ENCODE results near the gene MTFP1. TPM values are rescaled to one million over a fixed set of nuclear protein-coding genes. Genes with fewer than 3 reads are reported as not detected.

Gene MTFP1
- total and polyA plus RNA-seq, 2 experiments from 2014 or later = 54.6 to 64.1 TPM

DNA sequence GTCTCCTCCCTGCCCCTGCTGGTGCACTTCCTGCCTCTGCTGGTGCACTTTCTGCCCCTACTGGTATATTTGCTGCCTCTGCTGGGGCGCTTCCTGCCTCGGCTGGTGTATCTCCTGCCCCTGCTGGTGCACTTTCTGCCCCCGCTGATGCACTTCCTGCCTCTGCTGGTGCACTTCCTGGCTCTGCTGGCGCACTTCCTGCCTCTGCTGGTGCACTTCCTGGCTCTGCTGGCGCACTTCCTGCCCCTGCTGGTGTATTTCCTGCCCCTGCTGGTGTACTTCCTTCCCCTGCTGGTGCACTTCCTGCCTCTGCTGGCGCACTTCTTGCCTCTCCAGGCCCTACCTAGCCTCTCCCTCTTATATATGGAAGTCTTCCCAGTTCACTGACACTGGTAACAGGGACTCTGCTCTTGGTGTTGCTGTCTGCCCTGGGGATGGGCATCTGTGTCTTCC, 10.1 kb downstream of the MTFP1 start:
- H3K9me3 Mint-ChIP-seq = peaks cover 7% of the 10 kb centered on the region
- ATAC-seq (no peak), DNase-seq (ENCODE audit: low spot score) (no peak)
- H3K4me1 ChIP-seq (ENCODE audit: insufficient read depth) = no peaks in the 10 kb centered on the region
- H4K20me1 ChIP-seq (replicated peaks; ENCODE audit: insufficient read depth) = no peaks in the 10 kb centered on the region
- H3K4me1 Mint-ChIP-seq = peaks cover 15% of the 10 kb centered on the region
- H3K27me3 ChIP-seq (ENCODE audit: insufficient read depth) = no peaks in the 10 kb centered on the region
- H3K36me3 Mint-ChIP-seq (ENCODE audit: low read depth) = peaks cover 5% of the 10 kb centered on the region; the same call in 2 of the 3 replicates
- peaks cover 3% of the 10 kb centered on the region; the same call in 1 of the 2 replicates for H3F3A ChIP-seq (replicated peaks; ENCODE audit: low read depth)
- TF ChIP-seq, protein P1, sequence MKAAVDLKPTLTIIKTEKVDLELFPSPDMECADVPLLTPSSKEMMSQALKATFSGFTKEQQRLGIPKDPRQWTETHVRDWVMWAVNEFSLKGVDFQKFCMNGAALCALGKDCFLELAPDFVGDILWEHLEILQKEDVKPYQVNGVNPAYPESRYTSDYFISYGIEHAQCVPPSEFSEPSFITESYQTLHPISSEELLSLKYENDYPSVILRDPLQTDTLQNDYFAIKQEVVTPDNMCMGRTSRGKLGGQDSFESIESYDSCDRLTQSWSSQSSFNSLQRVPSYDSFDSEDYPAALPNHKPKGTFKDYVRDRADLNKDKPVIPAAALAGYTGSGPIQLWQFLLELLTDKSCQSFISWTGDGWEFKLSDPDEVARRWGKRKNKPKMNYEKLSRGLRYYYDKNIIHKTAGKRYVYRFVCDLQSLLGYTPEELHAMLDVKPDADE (IDR thresholded peaks at IDR 0.05) = peak; percentile 52; the same call in 1 of the 2 replicates
- no peak for TF ChIP-seq EZH2 (IDR thresholded peaks at IDR 0.05; ENCODE audit: low read depth, unreplicated experiment)
- H2AFZ ChIP-seq = peak overlapping the region; percentile 66
- 0 out of 2 replicates have a peak, but pooled peaks cover 4% of the 10 kb centered on the region for H3K9me2 ChIP-seq (ENCODE audit: insufficient read depth)
- no peak overlapping the region for H3K4me2 ChIP-seq
- H3K27me3 Mint-ChIP-seq (ENCODE audit: insufficient read depth, low read depth, poor library complexity) = peaks cover 2% of the 10 kb centered on the region
- H3K36me3 ChIP-seq (ENCODE audit: insufficient read depth) = no peaks in the 10 kb centered on the region
- no peak overlapping the region for H3K4me3 ChIP-seq
- no peak overlapping the region for H3K27ac ChIP-seq (ENCODE audit: low read depth)
- H3K4me3 Mint-ChIP-seq = no peak overlapping the region
- H3K27ac Mint-ChIP-seq = peak overlapping the region; percentile 53; the same call in 1 of the 2 replicates
- H3K79me2 ChIP-seq (replicated peaks; ENCODE audit: insufficient read depth) = no peaks in the 10 kb centered on the region

DNA sequence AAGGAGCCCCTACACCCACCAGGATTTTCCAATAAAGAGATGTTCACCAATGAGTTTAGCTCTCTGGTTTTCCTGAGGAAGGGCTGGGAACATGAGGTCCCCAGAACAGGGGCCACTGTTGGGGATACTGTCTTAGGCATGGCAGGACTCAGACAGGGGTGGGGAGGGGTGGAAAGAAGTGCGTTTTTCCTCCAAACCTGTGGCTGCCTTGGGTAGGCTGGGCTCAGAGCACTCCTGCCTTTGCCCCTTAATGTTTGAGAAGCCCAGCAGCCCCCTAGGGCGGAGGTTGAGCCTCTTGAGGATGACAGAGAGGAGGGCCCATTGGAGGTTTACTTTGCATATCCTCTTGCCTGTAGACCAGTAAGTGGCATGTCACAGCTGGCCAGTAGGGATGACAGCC, 10.6 kb downstream of the MTFP1 start:
- Histone ChIP-seq H4K20me1 (replicated peaks; ENCODE audit: insufficient read depth) (no peaks in the 10 kb centered on the region), H3K4me1 (ENCODE audit: insufficient read depth) (no peaks in the 10 kb centered on the region), H3F3A (replicated peaks; ENCODE audit: low read depth) (peaks cover 3% of the 10 kb centered on the region; the same call in 1 of the 2 replicates), H2AFZ (peak overlapping the region; percentile 66), H3K4me3 (no peak overlapping the region), H3K36me3 (ENCODE audit: insufficient read depth) (no peaks in the 10 kb centered on the region), H3K27ac (ENCODE audit: low read depth) (no peak overlapping the region), H3K9me2 (ENCODE audit: insufficient read depth) (0 out of 2 replicates have a peak, but pooled peaks cover 4% of the 10 kb centered on the region), H3K4me2 (no peak overlapping the region), H3K27me3 (ENCODE audit: insufficient read depth) (no peaks in the 10 kb centered on the region), H3K79me2 (replicated peaks; ENCODE audit: insufficient read depth) (no peaks in the 10 kb centered on the region)
- H3K27me3 Mint-ChIP-seq (ENCODE audit: insufficient read depth, low read depth, poor library complexity) = peaks cover 2% of the 10 kb centered on the region
- TF ChIP-seq, protein P2, sequence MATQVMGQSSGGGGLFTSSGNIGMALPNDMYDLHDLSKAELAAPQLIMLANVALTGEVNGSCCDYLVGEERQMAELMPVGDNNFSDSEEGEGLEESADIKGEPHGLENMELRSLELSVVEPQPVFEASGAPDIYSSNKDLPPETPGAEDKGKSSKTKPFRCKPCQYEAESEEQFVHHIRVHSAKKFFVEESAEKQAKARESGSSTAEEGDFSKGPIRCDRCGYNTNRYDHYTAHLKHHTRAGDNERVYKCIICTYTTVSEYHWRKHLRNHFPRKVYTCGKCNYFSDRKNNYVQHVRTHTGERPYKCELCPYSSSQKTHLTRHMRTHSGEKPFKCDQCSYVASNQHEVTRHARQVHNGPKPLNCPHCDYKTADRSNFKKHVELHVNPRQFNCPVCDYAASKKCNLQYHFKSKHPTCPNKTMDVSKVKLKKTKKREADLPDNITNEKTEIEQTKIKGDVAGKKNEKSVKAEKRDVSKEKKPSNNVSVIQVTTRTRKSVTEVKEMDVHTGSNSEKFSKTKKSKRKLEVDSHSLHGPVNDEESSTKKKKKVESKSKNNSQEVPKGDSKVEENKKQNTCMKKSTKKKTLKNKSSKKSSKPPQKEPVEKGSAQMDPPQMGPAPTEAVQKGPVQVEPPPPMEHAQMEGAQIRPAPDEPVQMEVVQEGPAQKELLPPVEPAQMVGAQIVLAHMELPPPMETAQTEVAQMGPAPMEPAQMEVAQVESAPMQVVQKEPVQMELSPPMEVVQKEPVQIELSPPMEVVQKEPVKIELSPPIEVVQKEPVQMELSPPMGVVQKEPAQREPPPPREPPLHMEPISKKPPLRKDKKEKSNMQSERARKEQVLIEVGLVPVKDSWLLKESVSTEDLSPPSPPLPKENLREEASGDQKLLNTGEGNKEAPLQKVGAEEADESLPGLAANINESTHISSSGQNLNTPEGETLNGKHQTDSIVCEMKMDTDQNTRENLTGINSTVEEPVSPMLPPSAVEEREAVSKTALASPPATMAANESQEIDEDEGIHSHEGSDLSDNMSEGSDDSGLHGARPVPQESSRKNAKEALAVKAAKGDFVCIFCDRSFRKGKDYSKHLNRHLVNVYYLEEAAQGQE (IDR thresholded peaks at IDR 0.05; ENCODE audit: unreplicated experiment) = no peak
- TF ChIP-seq, protein P1 (IDR thresholded peaks at IDR 0.05) = no peak
- ATAC-seq = no peak
- peak overlapping the region; percentile 53; the same call in 1 of the 2 replicates for H3K27ac Mint-ChIP-seq
- peaks cover 5% of the 10 kb centered on the region; the same call in 2 of the 3 replicates for H3K36me3 Mint-ChIP-seq (ENCODE audit: low read depth)
- H3K4me3 Mint-ChIP-seq = no peak overlapping the region
- no peak for DNase-seq (ENCODE audit: low spot score)
- peaks cover 15% of the 10 kb centered on the region for H3K4me1 Mint-ChIP-seq
- H3K9me3 Mint-ChIP-seq = peaks cover 7% of the 10 kb centered on the region

Data from GM23338 (cell line).